Measurements from ENCODE around the gene TMEM233.
A peak's percentile ranks its signal among the peaks of the same experiment; 100 is the strongest.

GRCh38 chr12:119667577-119668323 lies 74.2 kb downstream of the TMEM233 start, which contains the start of gene PRKAB1:
- no peak for TF ChIP-seq NR2C2 (IDR thresholded peaks at IDR 0.05; ENCODE audit: borderline replicate concordance, control insufficient read depth, insufficient read length, low read depth)
- TF ChIP-seq TCF12 (IDR thresholded peaks at IDR 0.05; ENCODE audit: low read depth, low read length): peak; percentile 69; the same call in 1 of the 2 replicates
- TF ChIP-seq CTCF (IDR thresholded peaks at IDR 0.05 in 2 of 3, conservative IDR thresholded peaks at IDR 0.05 in 1 of 3; ENCODE audit: control insufficient read depth in 2 of 3, extremely low read depth in 1 of 3, insufficient read depth in 1 of 3, low read depth in 3 of 3, low read length in 3 of 3): peak; percentile 78 to 97 (median 93); a peak in 4 of 6 replicates
- TF ChIP-seq JUND (IDR thresholded peaks at IDR 0.05; ENCODE audit: low read depth, low read length): no peak
- TF ChIP-seq MXI1 (IDR thresholded peaks at IDR 0.05; ENCODE audit: low read depth, low read length): peak; percentile 91
- no peak for TF ChIP-seq USF2 (IDR thresholded peaks at IDR 0.05; ENCODE audit: borderline replicate concordance, low read depth, low read length)
- TF ChIP-seq CHD4 (IDR thresholded peaks at IDR 0.05): no peak
- 0 out of 2 replicates have a peak, but pooled peaks have one; percentile 14 for TF ChIP-seq RFX5 (IDR thresholded peaks at IDR 0.05; ENCODE audit: low read depth, low read length)
- TF ChIP-seq CHD1 (IDR thresholded peaks at IDR 0.05; ENCODE audit: low read depth, low read length): 0 out of 2 replicates have a peak, but pooled peaks have one; percentile 10
- peak; percentile 97 for TF ChIP-seq POLR2A (IDR thresholded peaks at IDR 0.05; ENCODE audit: low read depth, low read length)
- TF ChIP-seq ATF3 (IDR thresholded peaks at IDR 0.05; ENCODE audit: borderline replicate concordance, extremely low read depth, low read depth, low read length): no peak
- no peak for TF ChIP-seq ZNF217 (IDR thresholded peaks at IDR 0.05)
- TF ChIP-seq ZNF207 (IDR thresholded peaks at IDR 0.05; ENCODE audit: borderline replicate concordance): peak; percentile 36; the same call in 1 of the 2 replicates
- TF ChIP-seq PBX3 (IDR thresholded peaks at IDR 0.05; ENCODE audit: insufficient replicate concordance, low read depth, low read length): no peak

Data from GM12878 (cell line).